CD4-positive, CD25-positive, alpha-beta regulatory T cell (primary cell): ENCODE results near the gene HIPK1. TPM values are rescaled to one million over a fixed set of nuclear protein-coding genes. Genes with fewer than 3 reads are reported as not detected.
"Not testable (repeated sequence)": the region's sequence is repeated elsewhere in the genome, so short reads cannot be mapped to it uniquely, and the experiment has no call there.

Experiments used
- ATAC-seq, 2 donors: fragments of 150-1000 bp; cut with Tn5 transposase; one replicate each; pipeline ENCODE4 v1.10.0; 2021; ENCODE audit warnings: low read depth in 2 of 2, moderate number of reproducible peaks in 2 of 2, moderate library complexity in 1 of 2
- DNase-seq, 3 donors: peaks; one replicate each; pipeline versions ENCODE4 v3.0.0 to v3.0.0-alpha.2; 2012 to 2022; ENCODE audit warnings: mixed read lengths in 1 of 3
- H3K27ac ChIP-seq: one replicate; pipeline ENCODE4 v1.7.0; 2013; ENCODE audit warnings: mild to moderate bottlenecking, low read length; ENCODE audit not compliant: insufficient read depth, poor library complexity, severe bottlenecking
- H3K27me3 ChIP-seq: one replicate; pipeline ENCODE4 v1.7.0; 2013; ENCODE audit warnings: low read length; ENCODE audit not compliant: control insufficient read depth, insufficient read depth
- H3K36me3 ChIP-seq: one replicate; pipeline ENCODE4 v1.7.0; 2013; ENCODE audit warnings: mild to moderate bottlenecking, low read length, moderate library complexity; ENCODE audit not compliant: control insufficient read depth, insufficient read depth
- H3K4me1 ChIP-seq: 2 replicates; pipeline ENCODE4 v1.7.0; 2013; ENCODE audit warnings: mild to moderate bottlenecking, low read length; ENCODE audit not compliant: insufficient read depth, control insufficient read depth, poor library complexity, severe bottlenecking
- H3K4me3 ChIP-seq: one replicate; pipeline ENCODE4 v1.7.0; 2013; ENCODE audit warnings: low read depth, mild to moderate bottlenecking, low read length, moderate library complexity
- H3K9me3 ChIP-seq, 2 experiments: 1 replicate in 1 of 2; 2 replicates in 1 of 2; pipeline ENCODE4 v1.7.0; 2013; ENCODE audit warnings: low read length in 2 of 2, mild to moderate bottlenecking in 1 of 2, moderate library complexity in 1 of 2; ENCODE audit not compliant: control insufficient read depth in 2 of 2
- H3K27ac Mint-ChIP-seq, 3 donors: one replicate each; pipeline ENCODE4 v1.8.0; 2020 to 2022; ENCODE audit warnings: mild to moderate bottlenecking in 3 of 3, mixed read lengths in 3 of 3, moderate library complexity in 2 of 3
- H3K27me3 Mint-ChIP-seq: one replicate; pipeline ENCODE4 v1.8.0; 2022; ENCODE audit warnings: mild to moderate bottlenecking, mixed read lengths
- H3K36me3 Mint-ChIP-seq: one replicate; pipeline ENCODE4 v1.8.0; 2020; ENCODE audit warnings: mixed read lengths
- H3K4me1 Mint-ChIP-seq, 4 donors: one replicate each; pipeline ENCODE4 v1.8.0; 2020 to 2022; ENCODE audit warnings: mixed read lengths in 4 of 4, mild to moderate bottlenecking in 1 of 4
- H3K4me3 Mint-ChIP-seq, 4 donors: one replicate each; pipeline ENCODE4 v1.8.0; 2020 to 2022; ENCODE audit warnings: mild to moderate bottlenecking in 4 of 4, mixed read lengths in 4 of 4, moderate library complexity in 3 of 4
- H3K9me3 Mint-ChIP-seq, 7 donors: one replicate each; pipeline ENCODE4 v1.8.0; 2020 to 2022; ENCODE audit warnings: mixed read lengths in 7 of 7, mild to moderate bottlenecking in 3 of 7, moderate library complexity in 2 of 7
- polyA plus RNA-seq, 4 donors: library from polyadenylated mRNA; unstranded; fragments of 300-500 nt; fragmentation: Illumina TruSeq; gene quantifications; one replicate each; pipeline ENCODE4 v1.2.3, GENCODE V29; 2021
- total RNA-seq: library from RNA; stranded (reverse); gene quantifications from one replicate; pipeline ENCODE4 v1.2.3, GENCODE V29; 2022

HIPK1 gene
- total and polyA plus RNA-seq, 5 donors from 2014 or later = 8.6 to 189 (median 12.0) TPM

DNA sequence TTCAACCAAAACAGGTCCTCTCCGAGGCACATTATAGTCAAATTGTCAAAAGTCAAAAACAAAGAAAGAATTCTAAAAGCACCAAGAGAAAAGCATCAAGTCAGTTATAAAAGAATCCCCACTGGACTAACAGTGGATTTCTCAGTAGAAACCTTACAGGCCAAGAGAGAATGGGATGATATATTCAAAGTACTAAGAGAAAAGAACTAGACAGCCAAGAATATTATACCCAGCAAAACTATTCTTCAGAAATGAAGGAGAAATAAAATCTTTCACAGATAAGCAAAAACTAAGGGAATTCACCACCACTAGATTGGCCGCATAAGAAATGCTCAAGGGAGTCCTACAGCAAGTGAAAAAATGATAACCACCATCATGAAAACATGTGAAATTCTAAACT is 66.3 kb downstream of the HIPK1 start:
- peaks cover 2 to 26% (median 8%) of the 10 kb centered on the region in 7 donors for H3K9me3 Mint-ChIP-seq
- Histone ChIP-seq H3K27me3 (peaks cover 5% of the 10 kb centered on the region), H3K4me3 (no peak overlapping the region), H3K9me3 (peaks cover 15 to 22% of the 10 kb centered on the region in 2 experiments), H3K4me1 (no peaks in the 10 kb centered on the region), H3K36me3 (no peaks in the 10 kb centered on the region), H3K27ac (no peak overlapping the region)
- H3K4me3 Mint-ChIP-seq = peak overlapping the region in 1 of 4 donors; percentile 32
- peaks cover 35% of the 10 kb centered on the region for H3K27me3 Mint-ChIP-seq
- no peak overlapping the region for H3K27ac Mint-ChIP-seq
- peaks cover 5% of the 10 kb centered on the region for H3K36me3 Mint-ChIP-seq
- DNase-seq (no peak), ATAC-seq (no peak)
- H3K4me1 Mint-ChIP-seq = peaks cover 0 to 4% (median 0%) of the 10 kb centered on the region in 4 donors

DNA sequence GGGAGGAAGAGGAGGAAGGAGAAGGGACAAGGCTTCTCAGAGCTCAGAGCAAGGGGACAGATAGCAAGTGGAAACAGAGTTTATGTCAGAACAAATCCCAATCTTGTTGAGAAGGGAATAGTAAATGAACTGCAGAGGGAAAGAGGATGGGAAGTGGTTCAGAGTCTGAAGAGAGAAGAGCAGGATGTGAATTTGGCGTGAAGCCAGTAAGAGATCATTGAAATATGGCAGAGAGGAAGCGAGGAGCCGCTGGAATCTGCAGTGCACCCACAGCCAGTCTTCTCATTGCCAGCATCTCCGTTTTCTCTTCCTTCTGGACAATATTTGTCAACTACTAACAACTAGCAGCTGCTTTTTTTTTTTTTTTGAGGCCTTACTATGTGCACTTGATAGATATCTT is 69.2 kb downstream of the HIPK1 start:
- Histone ChIP-seq H3K4me1 (no peaks in the 10 kb centered on the region), H3K36me3 (no peaks in the 10 kb centered on the region), H3K9me3 (peaks cover 15 to 22% of the 10 kb centered on the region in 2 experiments), H3K4me3 (no peak overlapping the region), H3K27me3 (peaks cover 2% of the 10 kb centered on the region), H3K27ac (no peak overlapping the region)
- ATAC-seq (no peak), DNase-seq (no peak)
- Mint-ChIP-seq H3K4me1 (peaks cover 0 to 4% (median 0%) of the 10 kb centered on the region in 4 donors), H3K27ac (no peak overlapping the region), H3K27me3 (peaks cover 39% of the 10 kb centered on the region), H3K9me3 (peaks cover 2 to 24% (median 7%) of the 10 kb centered on the region in 7 donors), H3K36me3 (peaks cover 5% of the 10 kb centered on the region), H3K4me3 (no peak overlapping the region)

DNA sequence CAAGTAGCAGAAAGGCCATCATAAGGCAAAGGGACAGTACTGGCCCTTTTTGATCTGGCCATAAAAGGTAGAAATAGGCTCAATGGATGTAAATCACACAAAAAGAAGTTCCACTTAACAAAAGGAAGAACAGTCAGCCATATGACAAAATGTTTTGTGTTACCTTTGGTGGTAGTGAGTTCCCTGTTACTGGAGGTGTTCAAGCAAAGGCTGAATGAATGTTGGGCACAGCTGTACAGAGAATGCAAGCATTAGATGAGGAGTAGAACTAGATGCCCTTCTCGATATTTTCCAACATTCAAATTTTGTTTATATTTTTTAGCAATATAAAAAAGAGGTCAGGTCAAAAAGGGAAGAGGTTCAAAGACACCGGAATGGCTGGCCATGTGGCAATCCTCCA is 70.1 kb downstream of the HIPK1 start:
- H3K9me3 ChIP-seq = peaks cover 11 to 14% of the 10 kb centered on the region in 2 experiments
- Mint-ChIP-seq H3K27me3 (peaks cover 39% of the 10 kb centered on the region), H3K9me3 (peaks cover 2 to 20% (median 7%) of the 10 kb centered on the region in 7 donors), H3K27ac (no peak overlapping the region), H3K4me3 (no peak overlapping the region), H3K36me3 (peaks cover 3% of the 10 kb centered on the region), H3K4me1 (peaks cover 0 to 4% (median 0%) of the 10 kb centered on the region in 4 donors)
- H3K27ac ChIP-seq = no peak overlapping the region
- H3K36me3 ChIP-seq = no peaks in the 10 kb centered on the region
- DNase-seq (no peak), ATAC-seq (no peak)
- no peaks in the 10 kb centered on the region for H3K4me1 ChIP-seq
- H3K4me3 ChIP-seq = no peak overlapping the region
- H3K27me3 ChIP-seq = peaks cover 2% of the 10 kb centered on the region

DNA sequence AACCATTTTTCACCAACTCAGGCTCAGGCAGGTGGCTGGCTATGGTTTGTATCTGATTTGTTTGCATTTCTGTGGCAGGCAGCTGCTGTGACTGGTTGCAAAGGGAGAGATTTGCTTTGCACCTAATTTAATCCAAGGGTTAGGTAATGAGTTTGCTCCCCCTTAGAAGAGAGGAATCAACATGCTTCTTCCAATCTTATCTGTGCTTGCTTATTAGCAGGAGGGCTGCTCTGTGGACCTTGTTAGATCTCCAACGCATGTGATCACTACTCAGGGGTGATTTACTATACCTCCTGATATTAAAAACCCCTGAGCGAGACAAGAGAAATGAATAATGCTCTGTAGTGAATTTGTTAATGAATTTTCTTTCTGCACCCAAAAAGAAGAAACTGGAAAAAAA is 70.7 kb downstream of the HIPK1 start:
- Histone ChIP-seq H3K4me3 (no peak overlapping the region), H3K27me3 (peaks cover 2% of the 10 kb centered on the region), H3K4me1 (no peaks in the 10 kb centered on the region), H3K27ac (no peak overlapping the region), H3K36me3 (no peaks in the 10 kb centered on the region), H3K9me3 (peaks cover 5 to 9% of the 10 kb centered on the region in 2 experiments)
- no peak overlapping the region for H3K27ac Mint-ChIP-seq
- H3K9me3 Mint-ChIP-seq = peaks cover 0 to 14% (median 6%) of the 10 kb centered on the region in 7 donors
- ATAC-seq (no peak), DNase-seq (no peak)
- H3K36me3 Mint-ChIP-seq = no peaks in the 10 kb centered on the region
- no peak overlapping the region for H3K4me3 Mint-ChIP-seq
- H3K27me3 Mint-ChIP-seq = peaks cover 39% of the 10 kb centered on the region
- peaks cover 0 to 4% (median 0%) of the 10 kb centered on the region in 4 donors for H3K4me1 Mint-ChIP-seq

DNA sequence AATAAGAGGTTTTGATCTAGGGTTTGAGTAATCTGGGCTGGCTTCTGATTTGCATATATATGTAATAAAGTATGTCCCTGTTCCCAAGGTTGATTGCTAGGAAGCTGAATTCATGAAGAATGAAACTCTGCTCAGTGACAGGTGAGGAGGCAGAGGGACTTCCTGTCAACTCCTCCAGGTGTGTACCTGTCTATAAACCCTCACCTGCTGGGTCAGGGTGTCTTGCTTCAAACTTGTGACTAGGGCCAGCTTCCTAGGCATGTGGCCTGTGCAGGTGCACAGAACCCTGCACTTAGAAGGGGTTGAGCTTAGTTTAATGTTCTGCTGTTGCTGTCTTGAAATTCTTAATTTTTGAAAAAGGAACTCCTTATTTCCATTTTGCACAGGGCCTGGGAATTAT is 71.3 kb downstream of the HIPK1 start:
- Histone ChIP-seq H3K36me3 (no peaks in the 10 kb centered on the region), H3K4me3 (no peak overlapping the region), H3K9me3 (peaks cover 3 to 5% of the 10 kb centered on the region in 2 experiments), H3K4me1 (no peaks in the 10 kb centered on the region), H3K27me3 (peaks cover 3% of the 10 kb centered on the region), H3K27ac (no peak overlapping the region)
- DNase-seq (no peak), ATAC-seq (no peak)
- H3K4me3 Mint-ChIP-seq = no peak overlapping the region
- H3K36me3 Mint-ChIP-seq = no peaks in the 10 kb centered on the region
- H3K4me1 Mint-ChIP-seq = peaks cover 0 to 4% (median 0%) of the 10 kb centered on the region in 4 donors
- peaks cover 0 to 8% (median 3%) of the 10 kb centered on the region in 7 donors for H3K9me3 Mint-ChIP-seq
- H3K27me3 Mint-ChIP-seq = peaks cover 39% of the 10 kb centered on the region
- H3K27ac Mint-ChIP-seq = no peak overlapping the region

DNA sequence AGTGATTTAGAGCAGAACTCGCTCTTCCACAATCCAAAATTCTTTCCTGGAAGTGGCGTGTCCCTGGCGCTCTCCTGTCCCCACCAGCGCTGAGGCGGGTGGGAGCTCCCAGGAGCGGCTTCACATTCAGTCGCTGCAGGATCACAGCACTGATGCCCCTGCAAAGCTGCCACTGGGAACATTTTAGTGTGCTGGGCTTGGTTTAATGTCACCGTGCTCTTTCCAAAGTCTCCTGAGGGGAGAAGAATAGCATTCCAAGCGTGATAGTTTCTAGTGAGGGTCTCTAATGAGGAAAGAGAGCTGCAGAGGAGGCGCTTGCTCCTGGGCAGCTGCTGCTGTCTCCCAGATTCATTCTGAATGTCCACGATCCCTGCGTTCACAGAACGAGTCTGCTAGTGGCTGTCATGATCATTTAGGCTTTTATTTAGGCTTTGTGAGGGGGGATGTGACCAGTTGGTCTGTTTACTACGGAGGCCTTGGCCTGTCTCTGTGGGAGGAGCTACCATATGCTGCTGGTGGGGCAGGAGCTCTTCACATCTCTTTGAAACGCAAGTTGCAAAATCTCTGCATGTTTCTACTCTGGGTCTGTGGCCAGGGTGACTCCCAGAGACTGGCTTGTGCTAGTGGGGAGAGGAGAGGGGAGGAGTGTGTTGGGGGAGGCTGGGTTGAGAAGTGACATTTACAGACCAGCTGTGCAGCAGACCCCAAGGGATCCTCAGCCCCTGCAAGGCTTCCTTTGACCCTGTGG is 73.5 kb downstream of the HIPK1 start:
- H3K9me3 ChIP-seq = no peaks in the 10 kb centered on the region
- H3K4me3 ChIP-seq = no peak overlapping the region
- peaks cover 3% of the 10 kb centered on the region for H3K27me3 ChIP-seq
- no peaks in the 10 kb centered on the region for H3K4me1 ChIP-seq
- peaks cover 0 to 3% (median 0%) of the 10 kb centered on the region in 7 donors for H3K9me3 Mint-ChIP-seq
- DNase-seq = no peak
- ATAC-seq = no peak
- H3K27ac Mint-ChIP-seq = no peak overlapping the region
- peaks cover 0 to 4% (median 0%) of the 10 kb centered on the region in 4 donors for H3K4me1 Mint-ChIP-seq
- no peak overlapping the region for H3K27ac ChIP-seq
- no peak overlapping the region for H3K4me3 Mint-ChIP-seq
- H3K27me3 Mint-ChIP-seq = peaks cover 31% of the 10 kb centered on the region
- H3K36me3 ChIP-seq = no peaks in the 10 kb centered on the region
- no peaks in the 10 kb centered on the region for H3K36me3 Mint-ChIP-seq

DNA sequence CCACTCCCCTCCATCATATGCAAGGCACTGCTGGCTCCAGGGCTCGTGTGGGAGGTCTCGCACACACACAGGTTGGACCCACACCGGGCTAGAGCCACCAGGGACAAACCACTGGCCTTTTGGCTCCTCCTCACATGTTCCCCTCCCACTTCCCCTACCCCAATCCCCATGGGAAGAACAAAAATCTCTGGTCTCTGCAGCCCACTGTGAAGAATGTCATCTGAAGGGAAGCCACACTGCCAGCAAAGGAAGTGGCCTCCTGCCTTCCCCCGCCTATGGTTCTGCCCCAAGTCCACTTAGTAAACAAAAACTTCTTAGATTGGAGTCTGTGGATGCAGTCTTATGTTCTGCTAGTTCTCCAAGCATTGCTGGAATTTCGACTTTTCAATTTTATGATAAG is 74.3 kb downstream of the HIPK1 start:
- no peak overlapping the region for H3K27ac ChIP-seq
- peaks cover 0 to 3% (median 0%) of the 10 kb centered on the region in 7 donors for H3K9me3 Mint-ChIP-seq
- H3K27me3 ChIP-seq = peaks cover 5% of the 10 kb centered on the region
- no peaks in the 10 kb centered on the region for H3K36me3 ChIP-seq
- H3K4me1 ChIP-seq = no peaks in the 10 kb centered on the region
- no peak overlapping the region for H3K27ac Mint-ChIP-seq
- H3K9me3 ChIP-seq = no peaks in the 10 kb centered on the region
- no peak overlapping the region for H3K4me3 Mint-ChIP-seq
- H3K4me1 Mint-ChIP-seq = no peaks in the 10 kb centered on the region
- H3K4me3 ChIP-seq = no peak overlapping the region
- DNase-seq (no peak), ATAC-seq (no peak)
- H3K27me3 Mint-ChIP-seq = peaks cover 24% of the 10 kb centered on the region
- H3K36me3 Mint-ChIP-seq = no peaks in the 10 kb centered on the region

DNA sequence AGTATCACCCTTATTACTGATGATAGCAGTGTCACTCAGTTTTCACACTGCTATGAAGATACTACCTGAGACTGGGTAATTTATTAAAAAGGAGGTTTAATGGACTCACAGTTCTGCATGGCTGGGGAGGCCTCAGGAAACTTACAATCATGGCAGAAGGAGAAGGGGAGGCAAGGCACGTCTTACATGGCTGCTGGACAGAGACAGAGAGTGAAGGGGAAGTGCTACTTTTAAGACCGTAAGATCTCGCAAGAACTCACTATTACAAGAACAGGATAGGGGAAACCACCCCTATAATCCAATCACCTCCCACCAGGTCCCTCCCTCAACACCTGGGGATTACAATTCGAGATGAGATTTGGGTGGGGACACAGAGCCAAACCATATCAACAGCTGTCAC is 77.7 kb downstream of the HIPK1 start:
- H3K9me3 Mint-ChIP-seq, H3K4me3 ChIP-seq, H3K4me1 ChIP-seq, H3K36me3 ChIP-seq, H3K4me1 Mint-ChIP-seq, DNase-seq, H3K27ac Mint-ChIP-seq, H3K9me3 ChIP-seq, ATAC-seq, H3K4me3 Mint-ChIP-seq, H3K27ac ChIP-seq, H3K36me3 Mint-ChIP-seq: not testable (repeated sequence)
- peaks cover 13% of the 10 kb centered on the region for H3K27me3 ChIP-seq
- peaks cover 19% of the 10 kb centered on the region for H3K27me3 Mint-ChIP-seq
